ENCODE data around the gene PDE6B.

PDE6B gene

DNA sequence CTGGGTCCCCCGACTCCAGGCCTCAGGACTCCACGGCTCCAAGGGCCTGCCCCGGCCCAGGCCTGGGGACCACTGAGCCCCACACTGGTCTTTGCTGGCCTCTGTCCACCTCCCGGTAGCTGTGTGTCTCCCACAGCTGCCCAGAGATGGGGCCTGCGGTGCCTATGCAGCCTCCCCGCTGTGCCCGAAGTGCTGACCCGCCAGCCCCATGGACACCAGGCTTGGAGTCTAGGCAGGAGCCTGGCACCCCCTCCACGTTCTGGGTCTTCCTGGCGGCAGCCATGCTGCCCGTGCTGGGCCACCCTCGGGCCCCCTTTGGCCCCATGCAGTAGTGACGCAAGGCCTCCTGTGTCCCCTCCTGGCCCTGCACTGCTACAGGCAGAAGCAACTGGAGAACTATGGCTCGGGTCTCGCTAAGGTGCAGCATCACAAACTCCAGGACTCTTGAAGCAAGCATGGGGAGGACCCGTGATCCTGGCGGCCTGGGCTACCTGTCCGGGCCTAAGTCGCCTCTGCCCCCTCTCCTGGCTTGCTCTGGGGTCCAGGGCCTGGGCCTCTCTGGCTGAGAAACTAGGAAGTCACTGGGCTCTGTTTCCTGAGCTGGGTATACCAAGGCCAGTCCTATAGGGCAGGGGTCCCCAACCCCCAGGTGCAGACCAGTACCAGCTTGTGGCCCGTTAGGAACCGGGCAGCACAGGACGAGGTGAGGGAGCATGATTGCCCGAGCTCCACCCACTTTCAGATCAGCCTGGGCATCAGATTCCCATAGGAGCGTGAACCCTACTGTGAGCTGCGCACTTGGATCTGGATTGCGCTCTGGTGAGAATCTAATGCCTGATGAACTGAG, 49.9 kb downstream of the PDE6B start:
- DNase-seq: no peak

DNA sequence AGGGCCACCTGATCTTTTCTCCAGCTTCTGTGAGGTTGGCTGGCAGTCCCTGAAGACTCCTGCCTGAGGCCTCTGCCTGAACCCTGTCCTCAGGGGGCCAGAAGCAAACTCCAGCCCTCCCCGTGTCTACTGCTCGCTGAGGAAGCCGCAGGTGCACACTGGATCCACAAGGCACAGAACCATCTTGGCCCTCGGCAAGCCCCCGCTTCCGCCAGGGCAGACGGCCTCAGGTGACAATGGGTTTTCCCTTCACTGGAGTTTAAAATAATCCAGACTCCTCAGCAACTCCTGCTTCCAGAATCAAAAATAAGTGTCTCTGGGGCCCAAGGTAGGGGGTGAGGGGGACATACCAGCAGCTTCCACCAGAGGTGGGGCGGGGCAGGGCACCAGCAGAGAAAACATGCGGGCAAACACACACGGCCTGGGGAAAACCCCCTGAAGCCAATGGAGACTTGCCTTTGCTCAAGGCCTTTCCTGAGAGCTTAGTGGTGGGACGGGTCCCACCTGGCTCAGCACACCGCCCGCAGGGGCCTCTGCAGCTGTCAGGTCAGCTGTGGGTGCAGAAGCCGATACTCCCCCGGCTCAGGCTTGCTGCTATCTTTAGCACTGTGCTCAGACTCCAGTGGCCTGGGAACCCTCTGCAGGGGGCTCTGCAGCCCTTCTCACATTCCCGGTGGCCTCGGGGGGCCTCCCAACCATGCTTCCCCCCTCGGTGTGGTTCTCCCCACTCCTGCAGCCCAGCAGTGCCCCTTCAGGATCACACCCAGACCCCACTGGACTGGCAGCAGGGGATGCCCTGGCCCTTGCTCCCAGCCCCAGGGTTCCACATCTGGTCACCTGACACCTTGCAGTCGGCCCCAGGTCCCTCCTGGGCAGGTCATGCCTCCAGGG, 50.9 kb downstream of the PDE6B start:
- no peak for DNase-seq

DNA sequence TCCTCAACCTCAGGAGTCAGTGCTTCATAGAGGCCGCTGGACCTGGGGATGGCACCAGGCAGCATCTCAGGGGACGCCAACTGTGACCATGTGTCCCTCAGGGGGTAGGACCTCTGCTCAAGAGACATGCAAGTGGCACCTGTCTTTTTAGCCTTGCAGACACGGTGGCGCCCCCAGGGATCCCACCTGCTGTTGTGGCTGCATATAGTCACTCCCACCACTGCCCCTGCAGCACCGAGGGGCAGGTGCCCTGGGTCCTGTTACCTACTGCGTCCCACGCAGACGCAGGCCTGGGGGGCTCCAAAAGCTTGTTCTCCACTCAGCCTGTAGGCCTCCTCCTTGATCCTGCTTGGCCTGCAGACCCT, 51.5 kb downstream of the PDE6B start:
- no peak for DNase-seq

GRCh38 chr4:677431-678293, 52.3 kb downstream of the PDE6B start:
- DNase-seq: no peak

DNA sequence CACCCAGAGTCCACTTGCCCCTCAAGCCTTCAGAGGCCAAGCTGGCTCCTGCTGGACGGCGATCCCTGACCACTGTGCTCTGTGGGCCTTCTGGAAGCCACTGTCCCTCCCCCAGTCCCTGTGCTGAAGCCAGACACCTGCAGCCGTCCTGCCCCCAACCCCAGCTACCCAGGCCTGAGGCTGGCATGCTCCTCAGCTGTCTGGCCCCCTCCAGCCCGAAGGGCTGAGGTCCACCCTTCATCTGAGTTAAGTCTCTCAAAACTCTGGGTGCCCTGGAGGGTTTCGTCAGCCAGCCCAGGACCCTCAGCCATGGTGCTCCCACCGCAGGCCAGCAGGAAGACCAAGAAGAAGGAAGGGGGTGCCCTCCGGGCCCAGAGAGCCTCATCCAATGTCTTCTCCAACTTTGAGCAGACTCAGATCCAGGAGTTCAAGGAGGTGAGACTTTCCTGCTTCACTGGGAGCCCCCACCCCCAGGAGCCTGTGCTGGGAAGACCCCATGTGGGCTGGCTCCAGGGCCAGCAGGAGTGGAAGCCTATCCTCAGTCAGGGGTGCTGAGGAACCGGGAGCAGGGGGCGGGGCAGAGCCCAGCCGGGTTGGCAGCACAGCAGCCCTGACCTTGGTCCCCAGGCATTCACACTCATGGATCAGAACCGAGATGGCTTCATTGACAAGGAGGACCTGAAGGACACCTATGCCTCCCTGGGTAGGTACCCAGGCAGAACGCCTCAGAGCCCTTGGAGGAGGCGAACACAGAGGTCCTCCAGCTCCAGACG, 53.1 kb downstream of the PDE6B start:
- DNase-seq: no peak

DNA sequence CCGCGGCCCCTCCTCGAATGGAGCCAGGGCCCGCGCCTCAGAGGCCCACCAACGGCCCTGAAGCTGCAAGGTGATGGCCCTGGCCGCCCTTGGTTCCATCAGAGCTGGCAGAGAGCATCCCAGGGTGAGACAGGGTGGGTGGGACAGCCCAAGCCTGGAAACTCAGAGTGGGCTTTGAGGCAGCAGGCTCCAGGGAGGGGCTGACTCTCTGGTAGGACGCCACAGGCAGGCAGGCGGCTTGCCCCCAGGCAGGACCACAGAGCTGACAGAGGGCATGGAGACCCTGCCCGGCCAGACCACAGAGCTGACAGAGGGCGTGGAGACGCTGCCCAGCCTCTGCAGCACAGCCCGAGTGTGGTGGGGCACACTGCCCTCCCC, 53.7 kb downstream of the PDE6B start:
- no peak for DNase-seq

GRCh38 chr4:679629-680028, 54.3 kb downstream of the PDE6B start:
- no peak for DNase-seq

- no peak for DNase-seq
Measured at GRCh38 chr4:680091-680490, 54.7 kb downstream of the PDE6B start.

GRCh38 chr4:680551-680927, 55.2 kb downstream of the PDE6B start:
- no peak for DNase-seq

- DNase-seq: no peak
Measured at GRCh38 chr4:680928-681645, 55.7 kb downstream of the PDE6B start.

DNA sequence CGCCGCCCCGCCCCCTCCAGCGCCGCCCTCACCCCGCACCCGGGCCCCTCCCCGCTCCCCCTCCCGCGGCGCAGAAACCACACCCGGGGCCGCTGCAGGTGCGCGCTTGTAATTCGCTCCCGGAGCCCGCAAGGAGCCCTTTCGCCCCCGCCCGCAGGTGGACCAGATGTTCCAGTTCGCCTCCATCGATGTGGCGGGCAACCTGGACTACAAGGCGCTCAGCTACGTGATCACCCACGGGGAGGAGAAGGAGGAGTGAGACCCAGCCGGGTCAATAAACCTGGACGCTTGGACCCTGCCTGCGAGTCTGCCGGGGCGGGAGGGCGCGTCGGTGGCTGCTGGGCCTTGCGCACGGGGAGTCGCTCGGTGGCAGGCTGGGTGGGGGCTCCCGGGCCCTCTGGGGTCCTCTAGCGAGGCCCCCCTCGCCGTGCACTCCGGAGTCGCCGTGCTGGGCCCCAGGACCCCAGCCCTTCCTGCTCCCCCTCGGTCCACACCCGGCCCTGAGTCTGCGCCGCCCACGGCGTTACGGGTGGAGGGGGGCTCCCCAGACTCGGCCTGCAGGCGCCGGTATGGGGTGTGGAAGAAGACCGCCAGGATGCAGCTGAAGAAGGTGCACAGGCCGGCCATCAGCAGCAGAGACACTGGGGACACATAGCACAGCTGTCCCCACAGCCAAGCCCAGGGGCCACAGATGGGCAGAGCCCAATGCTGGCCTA, 56.5 kb downstream of the PDE6B start:
- no peak for DNase-seq

GRCh38 chr4:682490-683172, 57.3 kb downstream of the PDE6B start:
- DNase-seq: no peak

DNA sequence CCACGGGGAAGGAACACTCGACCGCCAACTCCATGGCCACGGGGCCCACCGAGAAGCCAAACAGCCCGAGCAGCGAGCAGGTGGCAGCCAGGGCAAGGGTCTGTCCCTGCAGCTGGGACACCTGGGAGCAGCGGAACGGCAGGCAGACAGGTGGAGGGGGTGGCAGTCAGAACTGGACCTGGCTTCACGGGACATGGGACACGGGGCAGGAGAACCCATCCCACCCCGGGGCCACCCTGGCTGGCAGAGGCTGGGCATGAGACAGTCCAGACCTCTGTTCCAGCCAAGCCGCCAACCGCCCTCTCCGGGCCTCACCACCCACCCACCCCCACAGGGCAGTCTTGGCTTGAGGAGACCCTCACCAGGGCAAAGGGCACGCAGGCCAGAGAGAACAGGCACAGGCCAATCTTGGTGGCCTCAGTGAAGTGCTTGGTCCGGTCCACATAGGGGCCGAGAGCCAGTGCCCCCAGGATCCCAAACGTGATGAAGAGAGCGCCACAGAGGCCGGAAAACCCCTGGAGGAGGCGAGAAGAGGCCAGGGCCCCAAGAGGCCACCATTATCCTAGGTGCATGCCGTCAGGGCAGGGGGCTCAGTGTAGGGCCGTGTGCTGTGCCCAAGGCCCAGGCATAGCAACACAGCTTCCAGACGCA, 58.0 kb downstream of the PDE6B start:
- no peak for DNase-seq

DNA sequence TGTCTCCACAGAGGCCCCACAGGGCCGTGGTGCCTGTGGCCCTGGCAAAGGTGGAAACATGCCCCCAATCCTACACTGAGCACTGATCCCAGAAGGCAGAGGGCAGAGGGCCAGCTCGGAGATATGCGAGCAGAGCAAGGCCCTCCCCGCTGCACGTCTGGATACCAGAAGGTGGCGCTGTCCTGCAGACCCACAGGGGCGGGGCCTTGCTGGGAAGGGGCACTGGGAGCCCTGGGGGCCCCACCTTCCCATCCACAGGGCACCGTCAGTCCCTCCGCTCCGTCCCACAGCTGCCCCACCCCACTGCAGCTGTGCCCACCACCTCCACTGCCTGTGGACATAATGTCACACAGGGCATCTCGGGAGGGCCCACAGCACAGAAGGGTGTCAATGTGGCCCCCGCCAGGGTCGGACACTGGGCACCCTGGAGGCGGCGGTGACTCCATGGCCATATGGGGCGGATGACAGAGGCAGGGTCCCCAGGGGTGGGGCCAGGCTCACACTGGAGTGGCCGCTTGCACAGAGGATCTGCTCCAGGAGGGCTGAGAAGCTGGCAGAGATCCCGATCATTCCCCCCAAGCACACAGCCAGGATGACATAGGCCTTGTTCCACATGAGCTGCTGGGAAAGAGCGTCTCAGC, 58.7 kb downstream of the PDE6B start:
- no peak for DNase-seq

GRCh38 chr4:684623-685327, 59.4 kb downstream of the PDE6B start:
- no peak for DNase-seq

- no peak for DNase-seq
Measured at GRCh38 chr4:685679-686412, 60.5 kb downstream of the PDE6B start.

- no peak for DNase-seq
Measured at GRCh38 chr4:686413-687040, 61.2 kb downstream of the PDE6B start.

Data from NCI-H1048 (cell line).